ENCODE results near the gene HVCN1. TPM values are rescaled to one million over a fixed set of nuclear protein-coding genes. Genes with fewer than 3 reads are reported as not detected.

The HVCN1 gene
- total and polyA plus RNA-seq, 2 of the 13 experiments (the other 11 are each of a cell fraction or from before 2014, with no cell fraction given), result 0.49 to 1.3 TPM

DNA sequence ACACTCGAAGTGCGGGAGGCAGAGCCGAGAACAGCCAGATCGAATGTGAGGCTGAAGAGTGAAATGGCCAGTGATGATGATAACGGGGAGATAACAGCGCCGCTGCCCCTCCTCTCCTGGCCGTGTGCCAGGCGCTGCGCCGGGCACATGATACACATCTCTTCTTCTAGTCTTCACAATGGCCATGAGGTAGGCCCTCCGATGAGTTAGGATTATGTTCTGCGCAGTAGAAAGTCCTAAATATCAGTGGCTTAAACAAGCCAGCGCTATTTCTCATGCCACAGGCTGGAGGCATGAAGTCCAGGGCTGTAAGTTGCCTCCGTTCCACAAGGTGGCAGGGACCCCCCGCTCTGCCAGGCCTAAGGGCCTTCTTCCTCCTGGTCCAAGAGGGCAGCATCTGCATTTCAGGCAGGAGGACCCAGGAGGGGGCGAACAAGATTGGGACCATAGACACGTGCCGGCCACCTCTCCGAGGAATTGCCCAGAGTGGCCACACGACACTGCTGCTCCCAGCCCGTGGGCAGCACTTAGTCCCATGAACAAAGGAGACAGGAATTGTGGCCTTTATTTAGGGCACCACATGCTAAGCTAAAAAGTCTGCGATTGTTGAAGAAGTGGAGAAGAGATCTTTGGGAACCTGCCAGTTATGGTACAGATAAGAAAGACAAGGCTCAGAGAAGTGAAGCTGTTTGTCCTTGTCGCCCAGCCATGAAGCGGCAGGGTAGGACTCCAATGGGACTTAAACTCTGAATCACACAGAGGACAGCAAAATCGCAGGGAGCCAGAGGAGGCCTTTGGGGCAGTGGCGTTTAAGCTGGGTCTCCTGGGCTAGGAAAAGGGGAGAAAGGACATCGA lies 10.9 kb upstream of the HVCN1 start (continued):
- TF ChIP-seq PAX8 (CRISPR knock-in tag; IDR thresholded peaks at IDR 0.05; ENCODE audit: borderline replicate concordance) (no peak), PRDM10 (CRISPR knock-in tag; IDR thresholded peaks at IDR 0.05; ENCODE audit: low read depth) (no peak), PREB (CRISPR knock-in tag; IDR thresholded peaks at IDR 0.05) (no peak), SRSF9 (IDR thresholded peaks at IDR 0.05; ENCODE audit: borderline replicate concordance, insufficient read depth, low read depth, low read length, poor library complexity, severe bottlenecking) (no peak), SOX6 (IDR thresholded peaks at IDR 0.05) (no peak), SOX6 (CRISPR knock-in tag; IDR thresholded peaks at IDR 0.05) (no peak), SUZ12 (IDR thresholded peaks at IDR 0.05; ENCODE audit: low read depth, low read length) (no peak), MNT (IDR thresholded peaks at IDR 0.05) (no peak), MAF1 (CRISPR knock-in tag; IDR thresholded peaks at IDR 0.05; ENCODE audit: borderline replicate concordance) (no peak), HMG20B (CRISPR knock-in tag; conservative IDR thresholded peaks at IDR 0.05) (no peak), ZNF75D (CRISPR knock-in tag; IDR thresholded peaks at IDR 0.05; ENCODE audit: borderline replicate concordance) (no peak), ZNF431 (CRISPR knock-in tag; IDR thresholded peaks at IDR 0.05; ENCODE audit: borderline replicate concordance, low read depth) (no peak), ZFY (CRISPR knock-in tag; IDR thresholded peaks at IDR 0.05) (no peak), ZNF24 (IDR thresholded peaks at IDR 0.05) (no peak), ZSCAN9 (CRISPR knock-in tag; IDR thresholded peaks at IDR 0.05; ENCODE audit: borderline replicate concordance) (no peak), MYC (CRISPR knock-in tag; IDR thresholded peaks at IDR 0.05; ENCODE audit: borderline replicate concordance) (0 out of 2 replicates have a peak, but pooled peaks have one; percentile 31), ZNF441 (CRISPR knock-in tag; IDR thresholded peaks at IDR 0.05; ENCODE audit: borderline replicate concordance) (0 out of 2 replicates have a peak, but pooled peaks have one; percentile 21), HNRNPLL (IDR thresholded peaks at IDR 0.05; ENCODE audit: low read depth, low read length, poor library complexity, severe bottlenecking) (no peak)
- TF ChIP-seq, protein P1, sequence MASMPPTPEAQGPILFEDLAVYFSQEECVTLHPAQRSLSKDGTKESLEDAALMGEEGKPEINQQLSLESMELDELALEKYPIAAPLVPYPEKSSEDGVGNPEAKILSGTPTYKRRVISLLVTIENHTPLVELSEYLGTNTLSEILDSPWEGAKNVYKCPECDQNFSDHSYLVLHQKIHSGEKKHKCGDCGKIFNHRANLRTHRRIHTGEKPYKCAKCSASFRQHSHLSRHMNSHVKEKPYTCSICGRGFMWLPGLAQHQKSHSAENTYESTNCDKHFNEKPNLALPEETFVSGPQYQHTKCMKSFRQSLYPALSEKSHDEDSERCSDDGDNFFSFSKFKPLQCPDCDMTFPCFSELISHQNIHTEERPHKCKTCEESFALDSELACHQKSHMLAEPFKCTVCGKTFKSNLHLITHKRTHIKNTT (CRISPR knock-in tag; IDR thresholded peaks at IDR 0.05), result no peak
- TF ChIP-seq, protein P2, sequence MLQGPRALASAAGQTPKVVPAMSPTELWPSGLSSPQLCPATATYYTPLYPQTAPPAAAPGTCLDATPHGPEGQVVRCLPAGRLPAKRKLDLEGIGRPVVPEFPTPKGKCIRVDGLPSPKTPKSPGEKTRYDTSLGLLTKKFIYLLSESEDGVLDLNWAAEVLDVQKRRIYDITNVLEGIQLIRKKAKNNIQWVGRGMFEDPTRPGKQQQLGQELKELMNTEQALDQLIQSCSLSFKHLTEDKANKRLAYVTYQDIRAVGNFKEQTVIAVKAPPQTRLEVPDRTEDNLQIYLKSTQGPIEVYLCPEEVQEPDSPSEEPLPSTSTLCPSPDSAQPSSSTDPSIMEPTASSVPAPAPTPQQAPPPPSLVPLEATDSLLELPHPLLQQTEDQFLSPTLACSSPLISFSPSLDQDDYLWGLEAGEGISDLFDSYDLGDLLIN (CRISPR knock-in tag; IDR thresholded peaks at IDR 0.05; ENCODE audit: borderline replicate concordance), result no peak
